IgD-negative memory B cell (primary cell): ENCODE results near the gene ABHD6. TPM values are rescaled to one million over a fixed set of nuclear protein-coding genes. Genes with fewer than 3 reads are reported as not detected.

ENCODE experiments used
- H3K27ac Mint-ChIP-seq, 3 donors: one replicate each; pipeline ENCODE4 v1.8.0; 2020 to 2022; ENCODE audit warnings: mild to moderate bottlenecking in 3 of 3, mixed read lengths in 3 of 3, moderate library complexity in 1 of 3
- H3K27me3 Mint-ChIP-seq: one replicate; pipeline ENCODE4 v1.8.0; 2021; ENCODE audit warnings: mixed read lengths
- H3K36me3 Mint-ChIP-seq: one replicate; pipeline ENCODE4 v1.8.0; 2020; ENCODE audit warnings: mild to moderate bottlenecking, mixed read lengths
- H3K4me1 Mint-ChIP-seq, 3 donors: one replicate each; pipeline ENCODE4 v1.8.0; 2020 to 2022; ENCODE audit warnings: mixed read lengths in 3 of 3, mild to moderate bottlenecking in 1 of 3
- H3K4me3 Mint-ChIP-seq, 4 donors: one replicate each; pipeline ENCODE4 v1.8.0; 2020 to 2022; ENCODE audit warnings: mild to moderate bottlenecking in 4 of 4, mixed read lengths in 4 of 4, moderate library complexity in 3 of 4
- H3K9me3 Mint-ChIP-seq, 3 donors: one replicate each; pipeline ENCODE4 v1.8.0; 2020 to 2021; ENCODE audit warnings: mixed read lengths in 3 of 3, mild to moderate bottlenecking in 1 of 3
- polyA plus RNA-seq: library from polyadenylated mRNA; unstranded; fragments of 300-500 nt; fragmentation: Illumina TruSeq; gene quantifications from one replicate; pipeline ENCODE4 v1.2.3, GENCODE V29; 2021

The ABHD6 gene
- polyA plus RNA-seq: 11.0 TPM

- Mint-ChIP-seq H3K4me1 (peaks cover 23 to 49% (median 38%) of the 10 kb centered on the region in 3 donors), H3K9me3 (no peaks in the 10 kb centered on the region)
Observed at GRCh38 chr3:58237238-58237940, at the start of gene ABHD6. TSS of gene ABHD6 (plus strand) at chr3:58237792. CDS start at chr3:58256587, 18,795 bp downstream.

GRCh38 chr3:58188173-58188564 lies 49.4 kb upstream of the ABHD6 start:
- peak overlapping the region in 1 of 3 donors; percentile 44 for H3K27ac Mint-ChIP-seq

More at GRCh38 chr3:58237238-58237940, at the start of gene ABHD6:
- Mint-ChIP-seq H3K27me3 (no peaks in the 10 kb centered on the region), H3K36me3 (peaks cover 1% of the 10 kb centered on the region), H3K4me3 (peak within 1 kb of the TSS; percentile 89 to 97 (median 93)), H3K27ac (peak within 1 kb of the TSS; percentile 73 to 95 (median 92))

DNA sequence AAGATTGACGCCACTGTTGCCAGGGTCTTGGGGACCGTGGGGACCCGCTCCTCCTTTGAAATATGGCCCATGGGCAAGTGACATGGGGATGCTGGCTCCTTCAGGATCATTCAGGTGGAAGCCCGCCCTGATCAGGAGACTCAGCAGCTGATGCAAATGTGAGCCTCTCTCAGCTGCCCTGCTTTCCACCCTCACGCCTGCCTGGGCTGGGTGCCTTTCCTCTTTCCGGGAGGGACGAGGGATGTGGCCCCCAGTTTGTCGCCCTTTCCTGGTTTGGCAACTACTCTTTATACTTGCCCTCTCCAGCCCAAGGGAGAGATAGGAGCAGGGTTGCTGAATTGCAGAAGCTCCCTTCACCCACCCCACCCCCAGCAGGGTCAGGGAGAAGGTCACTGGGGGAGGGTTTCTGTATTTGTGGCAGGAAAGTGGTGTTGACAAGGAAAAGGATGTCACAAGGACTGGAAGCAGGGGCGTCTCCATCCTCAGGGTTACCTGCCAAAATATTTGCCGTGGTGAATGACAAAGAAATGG lies 48.6 kb upstream of the ABHD6 start:
- no peaks in the 10 kb centered on the region for H3K36me3 Mint-ChIP-seq
- H3K4me3 Mint-ChIP-seq: no peak overlapping the region
- H3K27ac Mint-ChIP-seq: peak overlapping the region in 1 of 3 donors; percentile 44
- peaks cover 4 to 11% (median 7%) of the 10 kb centered on the region in 3 donors for H3K4me1 Mint-ChIP-seq
- H3K27me3 Mint-ChIP-seq: no peaks in the 10 kb centered on the region
- H3K9me3 Mint-ChIP-seq: peaks cover 0 to 1% (median 0%) of the 10 kb centered on the region in 3 donors

More at GRCh38 chr3:58188173-58188564, 49.4 kb upstream of the ABHD6 start:
- H3K9me3 Mint-ChIP-seq: no peaks in the 10 kb centered on the region
- H3K27me3 Mint-ChIP-seq: no peaks in the 10 kb centered on the region
- H3K4me1 Mint-ChIP-seq: peaks cover 4 to 11% (median 7%) of the 10 kb centered on the region in 3 donors
- H3K36me3 Mint-ChIP-seq: no peaks in the 10 kb centered on the region
- H3K4me3 Mint-ChIP-seq: no peak overlapping the region

DNA sequence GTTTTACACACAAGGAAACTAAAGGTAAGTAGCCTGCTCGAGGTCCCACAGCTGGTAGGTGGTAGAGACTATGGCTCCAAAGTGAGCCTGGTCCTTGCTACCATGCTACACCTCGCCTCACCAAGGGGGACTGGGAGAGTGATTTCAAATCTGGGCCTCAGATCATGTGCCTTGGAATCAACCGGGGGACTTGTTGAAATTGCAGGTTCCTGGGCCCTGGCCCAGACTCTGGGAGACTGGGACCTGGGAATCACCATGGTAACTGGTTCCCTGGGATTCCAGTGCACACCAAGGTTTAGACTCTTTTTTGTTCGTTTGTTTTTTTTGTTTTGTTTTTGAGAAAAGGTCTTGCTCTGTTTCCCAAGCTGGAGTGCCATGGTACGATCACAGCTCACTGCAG lies 47.9 kb upstream of the ABHD6 start:
- H3K9me3 Mint-ChIP-seq: peaks cover 0 to 1% (median 0%) of the 10 kb centered on the region in 3 donors
- H3K27me3 Mint-ChIP-seq: no peaks in the 10 kb centered on the region
- peaks cover 4 to 11% (median 7%) of the 10 kb centered on the region in 3 donors for H3K4me1 Mint-ChIP-seq
- H3K36me3 Mint-ChIP-seq: no peaks in the 10 kb centered on the region
- no peak overlapping the region for H3K4me3 Mint-ChIP-seq
- H3K27ac Mint-ChIP-seq: no peak overlapping the region

- Mint-ChIP-seq H3K27ac (peak overlapping the region in 1 of 3 donors; percentile 28), H3K9me3 (peaks cover 0 to 2% (median 1%) of the 10 kb centered on the region in 3 donors), H3K4me1 (peaks cover 4 to 11% (median 7%) of the 10 kb centered on the region in 3 donors), H3K36me3 (no peaks in the 10 kb centered on the region), H3K27me3 (no peaks in the 10 kb centered on the region), H3K4me3 (no peak overlapping the region)
Observed at GRCh38 chr3:58190291-58190690, 47.3 kb upstream of the ABHD6 start.

DNA sequence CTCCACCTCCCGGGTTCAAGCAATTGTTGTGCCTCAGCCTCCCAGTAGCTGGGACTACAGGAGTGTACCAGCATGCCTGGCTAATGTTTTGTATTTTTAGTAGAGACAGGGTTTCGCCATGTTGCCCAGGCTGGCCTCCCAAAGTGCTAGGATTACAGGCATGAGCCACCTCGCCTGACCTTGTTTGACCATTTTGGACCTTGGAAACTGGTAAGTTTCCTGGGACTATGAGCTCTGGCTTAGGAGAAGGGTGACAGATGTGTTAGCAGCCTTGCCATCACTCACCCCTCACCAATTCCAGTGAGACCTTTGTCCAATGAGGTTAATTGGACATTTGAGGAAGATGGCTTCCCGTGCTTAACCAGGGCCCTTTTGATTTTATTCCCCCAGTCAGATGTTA lies 46.7 kb upstream of the ABHD6 start:
- peaks cover 4 to 11% (median 7%) of the 10 kb centered on the region in 3 donors for H3K4me1 Mint-ChIP-seq
- no peak overlapping the region for H3K4me3 Mint-ChIP-seq
- no peaks in the 10 kb centered on the region for H3K36me3 Mint-ChIP-seq
- H3K27ac Mint-ChIP-seq: peak overlapping the region in 1 of 3 donors; percentile 69
- H3K27me3 Mint-ChIP-seq: no peaks in the 10 kb centered on the region
- peaks cover 0 to 4% (median 1%) of the 10 kb centered on the region in 3 donors for H3K9me3 Mint-ChIP-seq

- Mint-ChIP-seq H3K9me3 (peaks cover 0 to 5% (median 1%) of the 10 kb centered on the region in 3 donors), H3K36me3 (no peaks in the 10 kb centered on the region), H3K4me3 (no peak overlapping the region), H3K27me3 (no peaks in the 10 kb centered on the region), H3K4me1 (peaks cover 4 to 12% (median 8%) of the 10 kb centered on the region in 3 donors), H3K27ac (peak overlapping the region in 1 of 3 donors; percentile 69)
Observed at GRCh38 chr3:58191361-58191991, 46.1 kb upstream of the ABHD6 start.

DNA sequence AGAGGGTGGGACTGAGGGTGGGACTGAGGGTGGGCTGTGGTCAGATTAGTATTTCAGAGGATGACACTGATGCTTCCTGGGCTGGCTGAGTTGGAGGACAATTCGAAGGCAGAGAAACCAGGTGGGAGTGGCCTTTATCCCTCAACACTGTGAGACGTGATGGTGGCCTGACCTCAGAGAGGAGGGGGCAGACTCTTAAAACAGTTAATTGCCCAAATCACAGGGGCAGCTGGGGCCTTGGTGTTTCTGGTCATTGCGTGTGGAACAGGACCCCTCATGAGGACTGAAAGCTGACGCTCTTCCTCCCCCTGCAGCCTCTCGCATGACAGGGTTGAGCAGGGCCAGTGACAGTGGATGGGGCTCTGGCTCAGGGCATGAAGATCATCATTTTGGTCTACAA lies 45.5 kb upstream of the ABHD6 start:
- no peak overlapping the region for H3K4me3 Mint-ChIP-seq
- H3K36me3 Mint-ChIP-seq: no peaks in the 10 kb centered on the region
- no peaks in the 10 kb centered on the region for H3K27me3 Mint-ChIP-seq
- H3K9me3 Mint-ChIP-seq: peaks cover 0 to 5% (median 1%) of the 10 kb centered on the region in 3 donors
- peaks cover 10 to 18% (median 13%) of the 10 kb centered on the region in 3 donors for H3K4me1 Mint-ChIP-seq
- H3K27ac Mint-ChIP-seq: peak overlapping the region in 2 of 3 donors; percentile 48 to 78

DNA sequence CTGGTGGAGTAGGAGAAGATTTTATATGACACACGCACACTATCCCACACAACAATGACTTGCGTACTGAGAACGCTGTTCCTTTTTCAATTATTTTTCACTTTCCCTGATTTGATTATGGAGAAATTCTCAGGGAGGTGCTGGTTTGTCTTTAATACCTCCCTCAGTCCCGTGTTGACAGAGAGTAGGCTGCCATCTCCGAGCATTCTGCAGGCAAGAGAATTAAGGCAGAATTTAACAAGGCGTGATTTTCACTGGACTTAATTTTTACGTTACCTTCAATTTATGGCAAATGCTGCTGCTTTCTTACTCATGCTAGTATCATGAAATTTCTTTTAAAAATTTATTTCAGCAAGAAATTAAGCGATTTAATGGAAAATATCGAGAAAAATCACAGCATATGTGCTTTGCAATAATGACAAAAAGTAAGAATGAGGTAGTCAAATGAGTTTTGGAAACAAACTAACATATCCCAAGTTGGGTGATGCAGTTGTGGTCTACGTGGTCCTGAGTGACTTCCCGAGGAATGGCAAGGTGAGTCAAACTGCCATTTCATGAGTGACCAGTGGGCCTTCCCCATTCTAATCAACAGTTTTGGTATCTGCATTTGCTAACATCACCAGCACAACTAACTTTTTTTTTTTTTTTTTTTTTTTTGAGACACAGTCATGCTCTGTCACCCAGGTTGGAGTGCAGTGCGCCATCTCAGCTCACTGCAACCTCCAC lies 43.7 kb upstream of the ABHD6 start:
- Mint-ChIP-seq H3K36me3 (no peaks in the 10 kb centered on the region), H3K4me1 (peaks cover 17 to 28% (median 19%) of the 10 kb centered on the region in 3 donors), H3K27ac (peak overlapping the region; percentile 63 to 89 (median 68)), H3K27me3 (no peaks in the 10 kb centered on the region), H3K9me3 (peaks cover 0 to 5% (median 1%) of the 10 kb centered on the region in 3 donors), H3K4me3 (peak overlapping the region in 1 of 4 donors; percentile 46)

DNA sequence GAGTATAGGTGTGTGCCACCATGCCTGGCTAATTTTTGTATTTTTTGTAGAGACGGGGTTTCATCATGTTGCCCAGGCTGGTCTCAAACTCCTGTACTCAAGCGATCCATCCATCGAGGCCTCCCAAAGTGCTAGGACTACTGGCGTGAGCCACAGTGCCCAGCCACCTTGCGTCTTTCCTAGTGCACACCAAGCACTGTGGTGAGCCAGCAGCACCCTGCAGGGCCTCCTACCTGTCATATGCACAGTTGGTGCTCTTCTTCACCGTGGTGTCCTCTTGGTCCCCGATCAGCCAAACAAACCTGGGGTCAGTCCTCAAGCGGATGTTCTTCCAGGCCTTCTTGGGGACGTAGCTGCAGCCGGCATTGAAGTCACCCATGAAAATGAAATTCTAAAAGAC lies 40.0 kb upstream of the ABHD6 start:
- H3K36me3 Mint-ChIP-seq: no peaks in the 10 kb centered on the region
- H3K9me3 Mint-ChIP-seq: peaks cover 0 to 7% (median 1%) of the 10 kb centered on the region in 3 donors
- H3K27ac Mint-ChIP-seq: peak overlapping the region; percentile 39 to 96 (median 65)
- peak overlapping the region in 1 of 4 donors; percentile 76 for H3K4me3 Mint-ChIP-seq
- peaks cover 2% of the 10 kb centered on the region for H3K27me3 Mint-ChIP-seq
- H3K4me1 Mint-ChIP-seq: peaks cover 33 to 40% (median 39%) of the 10 kb centered on the region in 3 donors

- Mint-ChIP-seq H3K9me3 (peaks cover 0 to 7% (median 1%) of the 10 kb centered on the region in 3 donors), H3K27me3 (peaks cover 2% of the 10 kb centered on the region), H3K4me3 (peak overlapping the region in 2 of 4 donors; percentile 63 to 68), H3K36me3 (no peaks in the 10 kb centered on the region), H3K4me1 (peaks cover 38 to 44% (median 40%) of the 10 kb centered on the region in 3 donors), H3K27ac (peak overlapping the region in 2 of 3 donors; percentile 65 to 96)
Observed at GRCh38 chr3:58198362-58198761, 39.2 kb upstream of the ABHD6 start.

DNA sequence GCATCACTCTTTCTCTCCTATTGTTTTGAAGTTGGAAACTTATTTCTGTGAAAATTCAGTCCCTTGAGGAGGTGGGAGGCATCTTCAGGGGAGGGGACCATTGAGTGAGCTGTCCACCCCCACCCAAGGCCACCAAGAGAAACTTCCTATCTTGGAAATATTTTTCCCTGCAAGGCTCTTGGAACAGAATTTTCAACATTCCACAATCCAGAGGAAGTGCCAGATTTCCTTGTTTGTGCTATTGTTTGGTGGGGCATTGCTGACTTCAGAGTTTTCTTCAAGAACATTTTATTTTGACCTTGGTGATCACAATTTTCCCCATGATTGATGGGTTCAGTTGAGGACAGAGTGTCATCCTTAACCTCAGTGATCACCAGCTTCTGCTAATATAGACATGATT lies 38.8 kb upstream of the ABHD6 start:
- peaks cover 38 to 44% (median 40%) of the 10 kb centered on the region in 3 donors for H3K4me1 Mint-ChIP-seq
- H3K9me3 Mint-ChIP-seq: peaks cover 0 to 7% (median 0%) of the 10 kb centered on the region in 3 donors
- H3K36me3 Mint-ChIP-seq: no peaks in the 10 kb centered on the region
- peak overlapping the region in 1 of 4 donors; percentile 68 for H3K4me3 Mint-ChIP-seq
- peak overlapping the region in 1 of 3 donors; percentile 96 for H3K27ac Mint-ChIP-seq
- peaks cover 2% of the 10 kb centered on the region for H3K27me3 Mint-ChIP-seq

GRCh38 chr3:58200121-58200709 lies 37.4 kb upstream of the ABHD6 start:
- Mint-ChIP-seq H3K36me3 (no peaks in the 10 kb centered on the region), H3K9me3 (peaks cover 0 to 5% (median 0%) of the 10 kb centered on the region in 3 donors), H3K4me3 (peak overlapping the region in 3 of 4 donors; percentile 39 to 75 (median 68)), H3K4me1 (peaks cover 38 to 44% (median 40%) of the 10 kb centered on the region in 3 donors), H3K27me3 (peaks cover 2% of the 10 kb centered on the region), H3K27ac (peak overlapping the region in 2 of 3 donors; percentile 71 to 88)

DNA sequence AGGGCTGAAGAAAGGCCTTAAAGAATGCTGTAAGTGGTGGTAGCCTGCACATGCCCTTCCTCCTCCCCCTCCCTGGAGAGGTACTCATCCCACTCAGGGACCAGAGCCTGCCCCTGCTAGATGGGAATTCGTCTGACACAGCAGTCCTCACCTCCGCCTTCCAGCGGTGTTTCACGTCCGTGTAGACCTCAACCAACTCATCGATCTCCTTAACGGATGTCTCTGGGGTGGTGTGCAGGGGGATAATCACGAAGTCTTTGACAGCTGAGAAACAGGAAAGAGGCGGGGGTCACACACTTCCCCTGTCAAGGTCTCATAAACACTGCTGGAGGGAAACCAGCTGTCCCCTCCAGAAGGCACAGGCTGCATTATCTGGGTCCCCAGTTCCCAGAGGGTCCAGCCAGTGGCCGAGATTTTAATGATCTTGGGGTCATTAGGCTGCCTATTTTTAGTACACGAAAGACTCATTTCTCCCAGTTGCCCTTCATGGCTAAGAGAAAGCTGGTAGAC lies 36.7 kb upstream of the ABHD6 start:
- Mint-ChIP-seq H3K9me3 (peaks cover 0 to 3% (median 0%) of the 10 kb centered on the region in 3 donors), H3K27ac (peak overlapping the region in 2 of 3 donors; percentile 73 to 88), H3K36me3 (no peaks in the 10 kb centered on the region), H3K4me3 (peak overlapping the region; percentile 21 to 75 (median 54)), H3K4me1 (peaks cover 38 to 44% (median 40%) of the 10 kb centered on the region in 3 donors), H3K27me3 (peaks cover 2% of the 10 kb centered on the region)
